ENCODE measurements around the gene ALS2. TPM values are rescaled to one million over a fixed set of nuclear protein-coding genes. Genes with fewer than 3 reads are reported as not detected.

Gene ALS2
- total and polyA plus RNA-seq, 4 donors: 8.2 to 35.3 (median 15.0) TPM

- Histone ChIP-seq H3K27ac (ENCODE audit: low read depth in 1 of 2, low read length in 2 of 2) (no peak overlapping the region), H3K4me3 (ENCODE audit: low read depth in 1 of 3, low read length in 3 of 3) (no peak overlapping the region), H3K9ac (ENCODE audit: low read depth in 1 of 2, low read length in 2 of 2) (no peak overlapping the region), H3K36me3 (ENCODE audit: control insufficient read depth in 4 of 4, insufficient read depth in 3 of 4, low read depth in 1 of 4, low read length in 3 of 4) (peaks cover 1 to 26% (median 15%) of the 10 kb centered on the region in 4 donors), H3K9me3 (ENCODE audit: control insufficient read depth in 4 of 4, low read length in 3 of 4) (no peaks in the 10 kb centered on the region), H3K27me3 (ENCODE audit: control insufficient read depth in 4 of 4, insufficient read depth in 4 of 4, low read length in 3 of 4) (no peaks in the 10 kb centered on the region), H3K4me1 (ENCODE audit: control insufficient read depth in 4 of 4, insufficient read depth in 4 of 4, low read length in 3 of 4) (peaks cover 4 to 30% (median 21%) of the 10 kb centered on the region in 4 donors)
- no peak for TF ChIP-seq MAX (IDR thresholded peaks at IDR 0.05)
- TF ChIP-seq RXRA (IDR thresholded peaks at IDR 0.05): no peak
- TF ChIP-seq HNF4A (conservative IDR thresholded peaks at IDR 0.05): no peak
- TF ChIP-seq RAD21 (IDR thresholded peaks at IDR 0.05): no peak
- no peak for TF ChIP-seq ATF3 (IDR thresholded peaks at IDR 0.05)
- no peak for TF ChIP-seq FOXA2 (IDR thresholded peaks at IDR 0.05)
- no peak for TF ChIP-seq HNF4G (IDR thresholded peaks at IDR 0.05)
- TF ChIP-seq EGR1 (IDR thresholded peaks at IDR 0.05; ENCODE audit: low read depth in 2 of 2): no peak
- no peak for TF ChIP-seq SP1 (IDR thresholded peaks at IDR 0.05)
- no peak for TF ChIP-seq TAF1 (conservative IDR thresholded peaks at IDR 0.05)
- no peak for TF ChIP-seq GABPA (IDR thresholded peaks at IDR 0.05 in 1 of 2, conservative IDR thresholded peaks at IDR 0.05 in 1 of 2)
- no peak for TF ChIP-seq ZBTB33 (IDR thresholded peaks at IDR 0.05)
- DNase-seq (ENCODE audit: low spot score): no peak
- 94% methylated on average over 4 of the region's 4 CpGs for WGBS
Measured at GRCh38 chr2:201761101-201761500, 19.6 kb downstream of the ALS2 start.

- no peak for TF ChIP-seq MAX (IDR thresholded peaks at IDR 0.05)
- no peak for TF ChIP-seq TAF1 (conservative IDR thresholded peaks at IDR 0.05)
- TF ChIP-seq FOXA2 (IDR thresholded peaks at IDR 0.05): no peak
- TF ChIP-seq RAD21 (IDR thresholded peaks at IDR 0.05): no peak
- no peak for TF ChIP-seq HNF4G (IDR thresholded peaks at IDR 0.05)
- TF ChIP-seq ZBTB33 (IDR thresholded peaks at IDR 0.05): no peak
- no peak for TF ChIP-seq NR2F2 (IDR thresholded peaks at IDR 0.05)
- no peak for TF ChIP-seq HNF4A (conservative IDR thresholded peaks at IDR 0.05)
- no peak for TF ChIP-seq RXRA (IDR thresholded peaks at IDR 0.05)
- no peak for TF ChIP-seq JUND (IDR thresholded peaks at IDR 0.05)
- TF ChIP-seq ATF3 (IDR thresholded peaks at IDR 0.05): no peak
- TF ChIP-seq FOXA1 (IDR thresholded peaks at IDR 0.05): no peak
- TF ChIP-seq EGR1 (IDR thresholded peaks at IDR 0.05; ENCODE audit: low read depth in 2 of 2): no peak
- TF ChIP-seq SP1 (IDR thresholded peaks at IDR 0.05): no peak
- TF ChIP-seq CTCF (IDR thresholded peaks at IDR 0.05; ENCODE audit: low read depth, low read length, missing input control): no peak
- no peak for TF ChIP-seq REST (IDR thresholded peaks at IDR 0.05)
- TF ChIP-seq GABPA (IDR thresholded peaks at IDR 0.05 in 1 of 2, conservative IDR thresholded peaks at IDR 0.05 in 1 of 2): no peak
- no peak for TF ChIP-seq YY1 (IDR thresholded peaks at IDR 0.05)
- Histone ChIP-seq H3K4me3 (ENCODE audit: low read depth in 1 of 3, low read length in 3 of 3) (no peak overlapping the region), H3K4me1 (ENCODE audit: control insufficient read depth in 4 of 4, insufficient read depth in 4 of 4, low read length in 3 of 4) (peaks cover 4 to 42% (median 28%) of the 10 kb centered on the region in 4 donors), H3K27ac (ENCODE audit: low read depth in 1 of 2, low read length in 2 of 2) (no peak overlapping the region), H3K9ac (ENCODE audit: low read depth in 1 of 2, low read length in 2 of 2) (peak overlapping the region in 1 of 2 donors; percentile 14), H3K36me3 (ENCODE audit: control insufficient read depth in 4 of 4, insufficient read depth in 3 of 4, low read depth in 1 of 4, low read length in 3 of 4) (peaks cover 0 to 17% (median 13%) of the 10 kb centered on the region in 4 donors), H3K9me3 (ENCODE audit: control insufficient read depth in 4 of 4, low read length in 3 of 4) (no peaks in the 10 kb centered on the region), H3K27me3 (ENCODE audit: control insufficient read depth in 4 of 4, insufficient read depth in 4 of 4, low read length in 3 of 4) (no peaks in the 10 kb centered on the region)
- WGBS: 92% methylated on average over 1 of the region's 1 CpG
- DNase-seq (ENCODE audit: low spot score): no peak
Measured at GRCh38 chr2:201759567-201759966, 21.2 kb downstream of the ALS2 start.
